ENCODE measurements around the gene PDGFC. TPM values are rescaled to one million over a fixed set of nuclear protein-coding genes. Genes with fewer than 3 reads are reported as not detected.

The PDGFC gene
- total and polyA plus RNA-seq, 7 donors: 3.0 to 44.4 (median 21.9) TPM

- H3K36me3 ChIP-seq: no peaks in the 10 kb centered on the region
- no peak overlapping the region for H3K4me3 ChIP-seq
- TF ChIP-seq POLR2A (IDR thresholded peaks at IDR 0.05) (no peak), EP300 (IDR thresholded peaks at IDR 0.05) (no peak), POLR2AphosphoS5 (IDR thresholded peaks at IDR 0.05) (no peak), CTCF (IDR thresholded peaks at IDR 0.05) (no peak)
- intact Hi-C loops (cut with DNase I): no loop called here
- no peak overlapping the region for H3K27ac ChIP-seq
- WGBS, 2 donors: 73 to 89% methylated on average over 5 of the region's 5 CpGs
- no peak for DNase-seq
- no peaks in the 10 kb centered on the region for H3K27me3 ChIP-seq
- H3K4me1 ChIP-seq: no peaks in the 10 kb centered on the region
- H3K9me3 ChIP-seq: no peaks in the 10 kb centered on the region
These were observed 216.6 kb downstream of the PDGFC start for GRCh38 chr4:156754832-156755570.

- Histone ChIP-seq H3K27ac (no peak overlapping the region), H3K9me3 (no peaks in the 10 kb centered on the region), H3K4me3 (no peak overlapping the region), H3K4me1 (no peaks in the 10 kb centered on the region), H3K27me3 (no peaks in the 10 kb centered on the region), H3K36me3 (no peaks in the 10 kb centered on the region)
- no peak for DNase-seq
- TF ChIP-seq EP300 (IDR thresholded peaks at IDR 0.05) (no peak), POLR2A (IDR thresholded peaks at IDR 0.05) (no peak), CTCF (IDR thresholded peaks at IDR 0.05) (no peak), POLR2AphosphoS5 (IDR thresholded peaks at IDR 0.05) (no peak)
- intact Hi-C loops (cut with DNase I): no loop called here
- 56 to 63% methylated on average over 1 of the region's 1 CpG for WGBS, 2 donors
These were observed 220.1 kb downstream of the PDGFC start for GRCh38 chr4:156751486-156751885.

- Histone ChIP-seq H3K9me3 (no peaks in the 10 kb centered on the region), H3K27me3 (no peaks in the 10 kb centered on the region), H3K36me3 (no peaks in the 10 kb centered on the region), H3K27ac (no peak overlapping the region), H3K4me3 (no peak overlapping the region), H3K4me1 (no peaks in the 10 kb centered on the region)
- intact Hi-C loops (cut with DNase I): no loop called here
- DNase-seq: no peak
- no peak for TF ChIP-seq POLR2AphosphoS5 (IDR thresholded peaks at IDR 0.05)
- TF ChIP-seq CTCF (IDR thresholded peaks at IDR 0.05): no peak
- TF ChIP-seq EP300 (IDR thresholded peaks at IDR 0.05): no peak
- no peak for TF ChIP-seq POLR2A (IDR thresholded peaks at IDR 0.05)
- 90 to 92% methylated on average over 5 of the region's 5 CpGs for WGBS, 2 donors
These were observed 221.9 kb downstream of the PDGFC start for GRCh38 chr4:156749426-156750403.

- no peaks in the 10 kb centered on the region for H3K4me1 ChIP-seq
- TF ChIP-seq CTCF (IDR thresholded peaks at IDR 0.05) (no peak), EP300 (IDR thresholded peaks at IDR 0.05) (no peak), POLR2A (IDR thresholded peaks at IDR 0.05) (no peak), POLR2AphosphoS5 (IDR thresholded peaks at IDR 0.05) (no peak)
- intact Hi-C loops (cut with DNase I): no loop called here
- H3K36me3 ChIP-seq: no peaks in the 10 kb centered on the region
- no peaks in the 10 kb centered on the region for H3K9me3 ChIP-seq
- 75 to 86% methylated on average over 6 of the region's 6 CpGs for WGBS, 2 donors
- DNase-seq: no peak
- H3K27ac ChIP-seq: no peak overlapping the region
- no peaks in the 10 kb centered on the region for H3K27me3 ChIP-seq
- no peak overlapping the region for H3K4me3 ChIP-seq
These were observed 225.5 kb downstream of the PDGFC start for GRCh38 chr4:156746111-156746510.
